Loucy (cell line): ENCODE measurements around the gene ZNF365.

Source experiments
- CTCF ChIP-seq: fragments of 200-600 bp; sonication (generic); conservative IDR thresholded peaks from 2 replicates; pipeline ENCODE4 v1.5.1; 2014; ENCODE audit warnings: mild to moderate bottlenecking, antibody characterized with exemption, low read length
- EZH2phosphoT487 ChIP-seq: fragments of 200-600 bp; IDR thresholded peaks from 2 replicates; pipeline ENCODE4 v1.6.1; 2018; ENCODE audit warnings: antibody characterized with exemption, mild to moderate bottlenecking, moderate library complexity, borderline replicate concordance

GRCh38 chr10:62356447-62356846 lies 17.7 kb upstream of the ZNF365 start:
- no peak for TF ChIP-seq CTCF
- TF ChIP-seq EZH2phosphoT487: no peak
